ENCODE measurements around the gene HABP4. TPM values are rescaled to one million over a fixed set of nuclear protein-coding genes. Genes with fewer than 3 reads are reported as not detected.

The HABP4 gene
- total RNA-seq, 1 donor from 2014 or later = 10.3 TPM

GRCh38 chr9:96429732-96430131, 20.2 kb upstream of the HABP4 start:
- intact Hi-C loops (cut with DNase I) = no loop called here
- Histone ChIP-seq H3K27me3 (no peaks in the 10 kb centered on the region), H3K36me3 (no peaks in the 10 kb centered on the region), H3K9me3 (no peaks in the 10 kb centered on the region), H3K4me1 (no peaks in the 10 kb centered on the region), H3K4me3 (no peak overlapping the region), H3K27ac (no peak overlapping the region)
- DNase-seq (no peak), ATAC-seq (no peak)
- TF ChIP-seq, protein P1, sequence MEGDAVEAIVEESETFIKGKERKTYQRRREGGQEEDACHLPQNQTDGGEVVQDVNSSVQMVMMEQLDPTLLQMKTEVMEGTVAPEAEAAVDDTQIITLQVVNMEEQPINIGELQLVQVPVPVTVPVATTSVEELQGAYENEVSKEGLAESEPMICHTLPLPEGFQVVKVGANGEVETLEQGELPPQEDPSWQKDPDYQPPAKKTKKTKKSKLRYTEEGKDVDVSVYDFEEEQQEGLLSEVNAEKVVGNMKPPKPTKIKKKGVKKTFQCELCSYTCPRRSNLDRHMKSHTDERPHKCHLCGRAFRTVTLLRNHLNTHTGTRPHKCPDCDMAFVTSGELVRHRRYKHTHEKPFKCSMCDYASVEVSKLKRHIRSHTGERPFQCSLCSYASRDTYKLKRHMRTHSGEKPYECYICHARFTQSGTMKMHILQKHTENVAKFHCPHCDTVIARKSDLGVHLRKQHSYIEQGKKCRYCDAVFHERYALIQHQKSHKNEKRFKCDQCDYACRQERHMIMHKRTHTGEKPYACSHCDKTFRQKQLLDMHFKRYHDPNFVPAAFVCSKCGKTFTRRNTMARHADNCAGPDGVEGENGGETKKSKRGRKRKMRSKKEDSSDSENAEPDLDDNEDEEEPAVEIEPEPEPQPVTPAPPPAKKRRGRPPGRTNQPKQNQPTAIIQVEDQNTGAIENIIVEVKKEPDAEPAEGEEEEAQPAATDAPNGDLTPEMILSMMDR (IDR thresholded peaks at IDR 0.05) = no peak

- Histone ChIP-seq H3K27ac (no peak overlapping the region), H3K9me3 (no peaks in the 10 kb centered on the region), H3K36me3 (no peaks in the 10 kb centered on the region), H3K4me1 (no peaks in the 10 kb centered on the region), H3K4me3 (no peak overlapping the region), H3K27me3 (no peaks in the 10 kb centered on the region)
- no peak for ATAC-seq
- no peak for DNase-seq
- TF ChIP-seq, protein P1 (IDR thresholded peaks at IDR 0.05) = no peak
- intact Hi-C loops (cut with DNase I) = no loop called here
Observed at GRCh38 chr9:96430377-96430776, 19.6 kb upstream of the HABP4 start.

- intact Hi-C loops (cut with DNase I) = no loop called here
- DNase-seq = no peak
- no peaks in the 10 kb centered on the region for H3K27me3 ChIP-seq
- no peak overlapping the region for H3K27ac ChIP-seq
- TF ChIP-seq, protein P1 (IDR thresholded peaks at IDR 0.05) = no peak
- no peaks in the 10 kb centered on the region for H3K4me1 ChIP-seq
- no peak for ATAC-seq
- H3K4me3 ChIP-seq = no peak overlapping the region
- no peaks in the 10 kb centered on the region for H3K36me3 ChIP-seq
- no peaks in the 10 kb centered on the region for H3K9me3 ChIP-seq
Observed at GRCh38 chr9:96435345-96435744, 14.6 kb upstream of the HABP4 start.

- Histone ChIP-seq H3K36me3 (no peaks in the 10 kb centered on the region), H3K4me3 (no peak overlapping the region), H3K4me1 (no peaks in the 10 kb centered on the region), H3K9me3 (no peaks in the 10 kb centered on the region), H3K27me3 (no peaks in the 10 kb centered on the region), H3K27ac (no peak overlapping the region)
- ATAC-seq (no peak), DNase-seq (no peak)
- TF ChIP-seq, protein P1 (IDR thresholded peaks at IDR 0.05) = no peak
- intact Hi-C loops (cut with DNase I) = no loop called here
Observed at GRCh38 chr9:96436063-96436455, 13.9 kb upstream of the HABP4 start.

DNA sequence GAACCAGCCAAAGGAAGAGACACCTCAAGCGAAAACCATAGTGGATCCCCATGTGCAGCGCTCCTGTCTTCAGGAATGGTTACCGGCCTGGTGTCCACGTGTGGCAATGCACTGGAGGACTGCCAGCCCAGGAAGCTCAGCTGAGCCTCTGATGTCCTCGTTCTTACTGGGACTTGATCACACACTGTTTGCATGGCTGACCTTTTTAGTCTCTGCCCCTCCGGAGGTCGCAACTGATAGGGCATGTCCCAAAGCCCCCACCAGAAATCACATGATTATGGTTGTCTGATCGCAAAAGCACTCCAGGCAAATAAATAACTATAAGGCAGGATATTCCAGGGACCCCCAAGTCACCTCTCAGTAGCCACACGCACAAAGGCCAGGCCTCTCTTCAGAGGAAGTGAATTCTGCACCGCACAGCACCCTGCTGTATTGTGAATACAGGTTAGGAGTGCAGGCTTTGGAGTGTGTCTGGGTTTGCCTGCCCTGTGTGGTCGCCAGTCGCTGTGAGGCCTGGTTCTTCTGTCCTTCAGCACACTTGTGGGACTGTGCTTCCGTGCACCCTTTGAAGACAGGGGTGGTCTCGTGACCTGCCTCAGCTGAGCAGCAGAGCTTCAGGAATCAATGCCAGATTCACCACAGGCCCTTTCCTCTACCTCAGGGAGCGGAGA, 13.4 kb upstream of the HABP4 start:
- no peak overlapping the region for H3K4me3 ChIP-seq
- DNase-seq = no peak
- TF ChIP-seq, protein P1 (IDR thresholded peaks at IDR 0.05) = no peak
- intact Hi-C loops (cut with DNase I) = no loop called here
- no peak overlapping the region for H3K27ac ChIP-seq
- H3K36me3 ChIP-seq = no peaks in the 10 kb centered on the region
- H3K27me3 ChIP-seq = no peaks in the 10 kb centered on the region
- H3K4me1 ChIP-seq = no peaks in the 10 kb centered on the region
- ATAC-seq = no peak
- no peaks in the 10 kb centered on the region for H3K9me3 ChIP-seq

DNA sequence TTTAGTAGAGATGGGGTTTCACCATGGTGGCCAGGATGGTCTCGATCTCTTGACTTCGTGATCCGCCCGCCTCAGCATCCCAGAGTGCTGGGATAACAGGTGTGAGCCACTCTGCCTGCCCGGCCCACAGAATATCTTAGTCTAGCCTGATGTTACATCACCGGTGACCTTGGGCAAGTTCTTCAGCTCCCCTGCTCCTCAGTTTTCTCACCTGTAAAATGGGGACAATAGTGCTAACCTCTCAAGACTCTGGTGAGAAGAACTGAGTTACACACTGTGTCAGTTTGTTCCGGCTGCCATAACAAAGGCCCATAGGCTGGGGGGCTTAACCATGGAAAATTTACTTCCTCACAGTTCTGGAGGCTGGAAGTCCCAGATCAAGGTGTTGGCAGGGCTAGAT, 12.5 kb upstream of the HABP4 start:
- intact Hi-C loops (cut with DNase I) = no loop called here

More for the DNA sequence above, 12.5 kb upstream of the HABP4 start:
- Histone ChIP-seq H3K4me3 (no peak overlapping the region), H3K9me3 (no peaks in the 10 kb centered on the region), H3K4me1 (no peaks in the 10 kb centered on the region), H3K36me3 (no peaks in the 10 kb centered on the region), H3K27me3 (no peaks in the 10 kb centered on the region), H3K27ac (no peak overlapping the region)
- TF ChIP-seq, protein P1 (IDR thresholded peaks at IDR 0.05) = no peak
- no peak for ATAC-seq
- DNase-seq = no peak
